Kidney (tissue), 14 donors: ENCODE data around the gene SWAP70. TPM values are rescaled to one million over a fixed set of nuclear protein-coding genes. Genes with fewer than 3 reads are reported as not detected.

Experiments
- DNase-seq, 5 donors: peaks; one replicate each; pipeline ENCODE4 v3.0.0-alpha.2; 2013 to 2020
- FAIRE-seq: peaks from 2 replicates; lab custom pipeline; 2012; peaks lifted over from hg19 to GRCh38; lab: Jason Lieb, UNC
- H3K27ac ChIP-seq, 2 donors: one replicate each; pipeline ENCODE4 v1.7.0; 2013; ENCODE audit warnings: low read depth in 2 of 2, low read length in 2 of 2, inconsistent platforms in 1 of 2
- H3K27me3 ChIP-seq: one replicate; pipeline ENCODE4 v1.7.1; 2013; ENCODE audit warnings: low read length, inconsistent platforms; ENCODE audit not compliant: control insufficient read depth, insufficient read depth
- H3K36me3 ChIP-seq, 3 donors: one replicate each; pipeline versions ENCODE4 v1.7.0 to v1.7.1; 2013; ENCODE audit warnings: low read length in 3 of 3, control low read depth in 1 of 3, inconsistent platforms in 1 of 3; ENCODE audit not compliant: insufficient read depth in 3 of 3, control insufficient read depth in 2 of 3
- H3K4me1 ChIP-seq, 3 donors: one replicate each; pipeline versions ENCODE4 v1.7.0 to v1.7.1; 2013; ENCODE audit warnings: low read length in 3 of 3, inconsistent platforms in 1 of 3, low read depth in 1 of 3; ENCODE audit not compliant: control insufficient read depth in 2 of 3, insufficient read depth in 2 of 3
- H3K4me3 ChIP-seq, 3 donors: one replicate each; pipeline versions ENCODE4 v1.7.0 to v1.8.1; 2013; ENCODE audit warnings: low read length in 3 of 3, control low read depth in 1 of 3, inconsistent platforms in 1 of 3
- H3K9ac ChIP-seq, 3 donors: one replicate each; pipeline versions ENCODE4 v1.7.0 to v1.7.1; 2013; ENCODE audit warnings: low read length in 3 of 3, control low read depth in 1 of 3, inconsistent platforms in 1 of 3
- H3K9me3 ChIP-seq, 3 donors: one replicate each; pipeline versions ENCODE4 v1.7.0 to v1.7.1; 2013; ENCODE audit warnings: low read length in 3 of 3, control low read depth in 1 of 3, inconsistent platforms in 1 of 3; ENCODE audit not compliant: control insufficient read depth in 2 of 3, insufficient read depth in 1 of 3
- intact Hi-C: fragments of 100-400 bp; cut with DNase I; formaldehyde crosslinking; loops from one replicate; pipeline ENCODE4 v1.11.1; 2022
- polyA plus RNA-seq: library from polyadenylated mRNA; stranded (reverse); fragments of 350-450 nt; fragmentation: Illumina TruSeq; extraction: RNeasy Lipid Tissue Mini Kit (QIAGEN cat#74804); gene quantifications from one replicate; pipeline ENCODE4 v1.2.3, GENCODE V29; 2014; ENCODE audit warnings: low read depth, low replicate concordance; ENCODE audit not compliant: insufficient read depth
- total RNA-seq: library from RNA; stranded (reverse); fragmentation: NEBNext Ultra II Directional; extraction: Animal tissue kit (Norgen Biotek cat#: 25700); gene quantifications from one replicate; pipeline ENCODE4 v1.2.1, GENCODE V29; 2021
- TF ChIP-seq, protein P1 (sequence below): IDR thresholded peaks from 3 replicates; pipeline ENCODE4 v1.5.1; 2012; ENCODE audit warnings: mild to moderate bottlenecking, moderate library complexity, borderline replicate concordance; ENCODE audit not compliant: insufficient read depth; ENCODE audit errors: extremely low read depth
- donor health status: control.
- donor health status: control.
- donor health status: control.
- donor health status: control.
- donor health status: control.
- donor health status: DM: yes; HTN: yes; CAD: no.
- donor health status: Normal renal cell carcinoma (clear cell type).

Gene SWAP70
- total and polyA plus RNA-seq, 2 donors from 2014 or later = 11.1 to 61.0 TPM

GRCh38 chr11:9687711-9688477 is 24.0 kb downstream of the SWAP70 start:
- intact Hi-C loops = no loop called here
- TF ChIP-seq, protein P1, sequence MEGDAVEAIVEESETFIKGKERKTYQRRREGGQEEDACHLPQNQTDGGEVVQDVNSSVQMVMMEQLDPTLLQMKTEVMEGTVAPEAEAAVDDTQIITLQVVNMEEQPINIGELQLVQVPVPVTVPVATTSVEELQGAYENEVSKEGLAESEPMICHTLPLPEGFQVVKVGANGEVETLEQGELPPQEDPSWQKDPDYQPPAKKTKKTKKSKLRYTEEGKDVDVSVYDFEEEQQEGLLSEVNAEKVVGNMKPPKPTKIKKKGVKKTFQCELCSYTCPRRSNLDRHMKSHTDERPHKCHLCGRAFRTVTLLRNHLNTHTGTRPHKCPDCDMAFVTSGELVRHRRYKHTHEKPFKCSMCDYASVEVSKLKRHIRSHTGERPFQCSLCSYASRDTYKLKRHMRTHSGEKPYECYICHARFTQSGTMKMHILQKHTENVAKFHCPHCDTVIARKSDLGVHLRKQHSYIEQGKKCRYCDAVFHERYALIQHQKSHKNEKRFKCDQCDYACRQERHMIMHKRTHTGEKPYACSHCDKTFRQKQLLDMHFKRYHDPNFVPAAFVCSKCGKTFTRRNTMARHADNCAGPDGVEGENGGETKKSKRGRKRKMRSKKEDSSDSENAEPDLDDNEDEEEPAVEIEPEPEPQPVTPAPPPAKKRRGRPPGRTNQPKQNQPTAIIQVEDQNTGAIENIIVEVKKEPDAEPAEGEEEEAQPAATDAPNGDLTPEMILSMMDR = no peak
- H3K4me1 ChIP-seq = peaks cover 2 to 20% (median 8%) of the 10 kb centered on the region in 3 donors
- H3K9ac ChIP-seq = no peak overlapping the region
- no peaks in the 10 kb centered on the region for H3K9me3 ChIP-seq
- peaks cover 0 to 2% (median 0%) of the 10 kb centered on the region in 3 donors for H3K36me3 ChIP-seq
- H3K4me3 ChIP-seq = no peak overlapping the region
- DNase-seq = peak in 2 of 5 donors; percentile 48 to 52
- peak overlapping the region; percentile 45 to 85 for H3K27ac ChIP-seq
- FAIRE-seq = no peak
- H3K27me3 ChIP-seq = no peaks in the 10 kb centered on the region

GRCh38 chr11:9688716-9689511 is 25.0 kb downstream of the SWAP70 start:
- intact Hi-C loops = no loop called here
- H3K36me3 ChIP-seq = peaks cover 0 to 2% (median under 1%) of the 10 kb centered on the region in 3 donors
- no peak for FAIRE-seq
- no peak overlapping the region for H3K4me3 ChIP-seq
- peak in 2 of 5 donors; percentile 76 to 77 for DNase-seq
- no peaks in the 10 kb centered on the region for H3K27me3 ChIP-seq
- H3K4me1 ChIP-seq = peaks cover 2 to 20% (median 9%) of the 10 kb centered on the region in 3 donors
- TF ChIP-seq, protein P1 = no peak
- H3K9me3 ChIP-seq = no peaks in the 10 kb centered on the region
- peak overlapping the region; percentile 45 to 85 for H3K27ac ChIP-seq
- H3K9ac ChIP-seq = peak overlapping the region in 1 of 3 donors; percentile 2

GRCh38 chr11:9689721-9690120 is 25.8 kb downstream of the SWAP70 start:
- no peak for FAIRE-seq

More at GRCh38 chr11:9689721-9690120, 25.8 kb downstream of the SWAP70 start:
- Histone ChIP-seq H3K27ac (peak overlapping the region; percentile 27 to 49), H3K36me3 (peaks cover 0 to 5% (median 2%) of the 10 kb centered on the region in 3 donors), H3K27me3 (no peaks in the 10 kb centered on the region), H3K4me3 (no peak overlapping the region), H3K9me3 (no peaks in the 10 kb centered on the region), H3K4me1 (peaks cover 2 to 20% (median 10%) of the 10 kb centered on the region in 3 donors), H3K9ac (peak overlapping the region in 1 of 3 donors; percentile 2)
- intact Hi-C loops = no loop called here
- DNase-seq = no peak
- TF ChIP-seq, protein P1 = no peak
